ENCODE results near the gene RPS2.

The RPS2 gene

GRCh38 chr16:1991588-1991947, 26.9 kb upstream of the RPS2 start:
- no peak for DNase-seq
- CTCF ChIA-PET: interaction anchor here (1.6 kb wide), 1 partner anchor 12 kb away, joined by 8 read pairs; no protein-coding TSS in a partner anchor
- H3K9me3 Mint-ChIP-seq: no peaks in the 10 kb centered on the region
- H3K27ac Mint-ChIP-seq: peak overlapping the region; percentile 35
- H3K36me3 Mint-ChIP-seq: peaks cover 7% of the 10 kb centered on the region
- peaks cover 23% of the 10 kb centered on the region for H3K4me1 Mint-ChIP-seq
- peak overlapping the region; percentile 65 for H3K4me3 Mint-ChIP-seq
- peaks cover 56% of the 10 kb centered on the region for H3K27me3 Mint-ChIP-seq

- Mint-ChIP-seq H3K27ac (peak overlapping the region; percentile 69), H3K4me3 (peak overlapping the region; percentile 65), H3K36me3 (peaks cover 11% of the 10 kb centered on the region), H3K4me1 (peaks cover 23% of the 10 kb centered on the region), H3K9me3 (no peaks in the 10 kb centered on the region), H3K27me3 (peaks cover 60% of the 10 kb centered on the region)
- peak; percentile 61 for DNase-seq
- CTCF ChIA-PET: interaction anchor here (1.6 kb wide), 1 partner anchor 13 kb away, joined by 8 read pairs; no protein-coding TSS in a partner anchor
These were observed 26.5 kb upstream of the RPS2 start for GRCh38 chr16:1991135-1991551.

- Mint-ChIP-seq H3K4me3 (peak overlapping the region; percentile 65), H3K9me3 (no peaks in the 10 kb centered on the region), H3K27ac (peak overlapping the region; percentile 69), H3K27me3 (peaks cover 60% of the 10 kb centered on the region), H3K36me3 (peaks cover 11% of the 10 kb centered on the region), H3K4me1 (peaks cover 27% of the 10 kb centered on the region)
- CTCF ChIA-PET: interaction anchor here (1.6 kb wide), 1 partner anchor 13 kb away, joined by 8 read pairs; no protein-coding TSS in a partner anchor
- peak; percentile 63 for DNase-seq
These were observed 25.9 kb upstream of the RPS2 start for GRCh38 chr16:1990351-1991134.

GRCh38 chr16:1990101-1990350, 25.4 kb upstream of the RPS2 start:
- Mint-ChIP-seq H3K27me3 (peaks cover 60% of the 10 kb centered on the region), H3K4me1 (peaks cover 32% of the 10 kb centered on the region), H3K36me3 (peaks cover 11% of the 10 kb centered on the region), H3K27ac (no peak overlapping the region), H3K9me3 (no peaks in the 10 kb centered on the region), H3K4me3 (no peak overlapping the region)
- CTCF ChIA-PET: no interaction called here
- DNase-seq: no peak

GRCh38 chr16:1989209-1990100, 24.8 kb upstream of the RPS2 start, which contains the start of gene SYNGR3:
SYNGR3 (plus strand) TSS chr16:1989970; CDS start chr16:1990103, 133 bp downstream.
- CTCF ChIA-PET: interaction anchor here (1.4 kb wide), 1 partner anchor 15 kb away, joined by 3 read pairs; no protein-coding TSS in a partner anchor
- peaks cover 38% of the 10 kb centered on the region for H3K4me1 Mint-ChIP-seq
- no peak within 1 kb of the TSS for H3K27ac Mint-ChIP-seq
- H3K4me3 Mint-ChIP-seq: peak within 1 kb of the TSS; percentile 65
- H3K9me3 Mint-ChIP-seq: no peaks in the 10 kb centered on the region
- DNase-seq: no peak
- peaks cover 63% of the 10 kb centered on the region for H3K27me3 Mint-ChIP-seq
- peaks cover 11% of the 10 kb centered on the region for H3K36me3 Mint-ChIP-seq

- no peak for DNase-seq
- H3K4me1 Mint-ChIP-seq: peaks cover 41% of the 10 kb centered on the region
- peaks cover 13% of the 10 kb centered on the region for H3K36me3 Mint-ChIP-seq
- no peak overlapping the region for H3K4me3 Mint-ChIP-seq
- H3K27me3 Mint-ChIP-seq: peaks cover 77% of the 10 kb centered on the region
- CTCF ChIA-PET: interaction anchor here (0.6 to 1.9 kb wide), 2 partner anchors 17 to 408 kb away, joined by 3 to 5 read pairs; no protein-coding TSS in a partner anchor
- no peaks in the 10 kb centered on the region for H3K9me3 Mint-ChIP-seq
- no peak overlapping the region for H3K27ac Mint-ChIP-seq
These were observed 22.6 kb upstream of the RPS2 start for GRCh38 chr16:1987198-1987597.

GRCh38 chr16:1985466-1986150, 21.0 kb upstream of the RPS2 start:
- Mint-ChIP-seq H3K27me3 (peaks cover 78% of the 10 kb centered on the region), H3K4me3 (peak overlapping the region; percentile 80), H3K4me1 (peaks cover 31% of the 10 kb centered on the region), H3K36me3 (peaks cover 13% of the 10 kb centered on the region), H3K9me3 (no peaks in the 10 kb centered on the region), H3K27ac (peak overlapping the region; percentile 19)
- DNase-seq: no peak
- CTCF ChIA-PET: interaction anchor here (1.3 to 1.7 kb wide), 2 partner anchors 14 to 17 kb away, joined by 3 to 5 read pairs; partner anchors contain the start of gene TBL3

- Mint-ChIP-seq H3K4me3 (peak overlapping the region; percentile 80), H3K4me1 (peaks cover 28% of the 10 kb centered on the region), H3K36me3 (peaks cover 13% of the 10 kb centered on the region), H3K27ac (peak overlapping the region; percentile 71), H3K9me3 (no peaks in the 10 kb centered on the region), H3K27me3 (peaks cover 82% of the 10 kb centered on the region)
- no peak for DNase-seq
- CTCF ChIA-PET: interaction anchor here (1.3 to 1.7 kb wide), 3 partner anchors 13 to 20 kb away, joined by 3 to 5 read pairs (median 5); partner anchors contain the start of gene TBL3
These were observed 20.0 kb upstream of the RPS2 start for GRCh38 chr16:1984347-1985225.

GRCh38 chr16:1983544-1984346, 19.1 kb upstream of the RPS2 start, which contains the start of gene GFER:
GFER (plus strand) TSS chr16:1984193; CDS start chr16:1984219, 26 bp downstream.
- Mint-ChIP-seq H3K4me3 (peak within 1 kb of the TSS; percentile 80), H3K9me3 (no peaks in the 10 kb centered on the region), H3K27ac (peak within 1 kb of the TSS; percentile 71), H3K4me1 (peaks cover 25% of the 10 kb centered on the region), H3K27me3 (peaks cover 78% of the 10 kb centered on the region), H3K36me3 (peaks cover 13% of the 10 kb centered on the region)
- DNase-seq: peak; percentile 80
- CTCF ChIA-PET: interaction anchor here (1.5 to 1.7 kb wide), 2 partner anchors 12 to 20 kb away, joined by 5 read pairs; partner anchors contain the start of gene TBL3

- CTCF ChIA-PET: interaction anchor here (1.1 kb wide), 1 partner anchor 21 kb away, joined by 5 read pairs; no protein-coding TSS in a partner anchor
- H3K4me1 Mint-ChIP-seq: peaks cover 22% of the 10 kb centered on the region
- peaks cover 10% of the 10 kb centered on the region for H3K36me3 Mint-ChIP-seq
- no peaks in the 10 kb centered on the region for H3K9me3 Mint-ChIP-seq
- H3K4me3 Mint-ChIP-seq: peak overlapping the region; percentile 80
- peaks cover 71% of the 10 kb centered on the region for H3K27me3 Mint-ChIP-seq
- no peak for DNase-seq
- peak overlapping the region; percentile 52 for H3K27ac Mint-ChIP-seq
These were observed 18.4 kb upstream of the RPS2 start for GRCh38 chr16:1982991-1983543.

GRCh38 chr16:1982013-1982433, 17.4 kb upstream of the RPS2 start:
- peaks cover 22% of the 10 kb centered on the region for H3K4me1 Mint-ChIP-seq
- CTCF ChIA-PET: interaction anchor here (1.1 to 1.2 kb wide), 2 partner anchors 22 to 173 kb away, joined by 3 to 5 read pairs; no protein-coding TSS in a partner anchor
- H3K27ac Mint-ChIP-seq: no peak overlapping the region
- H3K27me3 Mint-ChIP-seq: peaks cover 70% of the 10 kb centered on the region
- H3K4me3 Mint-ChIP-seq: peak overlapping the region; percentile 80
- peaks cover 13% of the 10 kb centered on the region for H3K36me3 Mint-ChIP-seq
- DNase-seq: no peak
- H3K9me3 Mint-ChIP-seq: no peaks in the 10 kb centered on the region

- CTCF ChIA-PET: interaction anchor here (1.2 kb wide), 1 partner anchor 174 kb away, joined by 3 read pairs; no protein-coding TSS in a partner anchor
- Mint-ChIP-seq H3K9me3 (no peaks in the 10 kb centered on the region), H3K4me1 (peaks cover 22% of the 10 kb centered on the region), H3K36me3 (peaks cover 7% of the 10 kb centered on the region), H3K27ac (no peak within 1 kb of the TSS), H3K27me3 (peaks cover 64% of the 10 kb centered on the region), H3K4me3 (peak within 1 kb of the TSS; percentile 80)
- no peak for DNase-seq
These were observed 16.8 kb upstream of the RPS2 start, which contains the start of gene NOXO1 for GRCh38 chr16:1981398-1981836. NOXO1 (minus strand) TSS chr16:1981469; CDS start chr16:1981179, 290 bp downstream.
